Stomach (tissue), 9 donors: ENCODE measurements around the gene KCNN3. TPM values are rescaled to one million over a fixed set of nuclear protein-coding genes. Genes with fewer than 3 reads are reported as not detected.
"Not testable (repeated sequence)": the region's sequence is repeated elsewhere in the genome, so short reads cannot be mapped to it uniquely, and the experiment has no call there.

ENCODE experiments used
- DNase-seq, 2 donors: peaks; one replicate each; pipeline versions ENCODE4 v3.0.0 to v3.0.0-alpha.2; 2013 to 2019
- H3K27ac ChIP-seq, 5 donors: fragments of 200-600 bp in 4 of 5; sonication (generic) in 4 of 5; one replicate each; pipeline ENCODE4 v1.5.1; 2013 to 2019; ENCODE audit warnings: mild to moderate bottlenecking in 1 of 5, moderate library complexity in 1 of 5
- H3K27me3 ChIP-seq, 3 donors: fragments of 200-600 bp; sonication (generic); one replicate each; pipeline ENCODE4 v1.5.1; 2017 to 2019; ENCODE audit warnings: mixed run types in 1 of 3
- H3K36me3 ChIP-seq, 4 donors: fragments of 200-600 bp; sonication (generic); 1 replicate in 3 of 4; 2 replicates in 1 of 4; pipeline ENCODE4 v1.5.1; 2016 to 2019
- H3K4me1 ChIP-seq, 4 donors: fragments of 200-600 bp; sonication (generic); one replicate each; pipeline ENCODE4 v1.5.1; 2016 to 2019
- H3K4me3 ChIP-seq, 4 donors: fragments of 200-600 bp; sonication (generic) in 3 of 4; one replicate each; pipeline ENCODE4 v1.5.1; 2016 to 2019; ENCODE audit warnings: mild to moderate bottlenecking in 1 of 4
- H3K9me3 ChIP-seq, 4 donors: fragments of 200-600 bp; sonication (generic); one replicate each; pipeline ENCODE4 v1.5.1; 2016 to 2019
- EP300 ChIP-seq: sonication (generic); formaldehyde crosslinking; IDR thresholded peaks from one replicate; pipeline ENCODE4 v1.6.1; 2017; ENCODE audit warnings: antibody characterized with exemption
- POLR2A ChIP-seq, 4 donors: fragments of 450-650 bp; IDR thresholded peaks; one replicate each; pipeline ENCODE4 v1.6.1; 2016; ENCODE audit warnings: antibody characterized with exemption in 4 of 4, control low read depth in 2 of 4, mild to moderate bottlenecking in 1 of 4, moderate library complexity in 1 of 4
- POLR2AphosphoS5 ChIP-seq, 3 donors: sonication (generic); formaldehyde crosslinking; IDR thresholded peaks; one replicate each; pipeline ENCODE4 v1.6.1; 2016; ENCODE audit warnings: antibody characterized with exemption in 3 of 3
- whole genome bisulfite sequencing, 5 donors: extraction: QIAGEN DNeasy Blood & Tissue Kit in 3 of 5; methylation state at CpG; one replicate each; pipeline versions ENCODE4 v1.1.5 to v1.1.7; 2013 to 2018; 5-methylcytosine and 5-hydroxymethylcytosine counted together
- intact Hi-C: fragments of 100-400 bp; cut with DNase I; formaldehyde crosslinking; loops from one replicate; pipeline ENCODE4 v1.15.1; 2023; ENCODE audit warnings: low total_unique reads
- polyA plus RNA-seq, 3 donors: library from polyadenylated mRNA; stranded (reverse); fragments of 200-250 nt; gene quantifications; one replicate each; pipeline ENCODE4 v1.2.3, GENCODE V29; 2013
- total RNA-seq, 5 donors: library from RNA; depleted of rRNA; stranded (reverse); fragments of >200 nt; gene quantifications; one replicate each; pipeline versions ENCODE4 v1.1.0 to v1.2.3, GENCODE V29; 2014 to 2016
- TF ChIP-seq, protein P1 (sequence below), 7 experiments: fragments of 450-650 bp in 4 of 7; fragments of 200-600 bp in 3 of 7; sonication (generic) in 3 of 7; IDR thresholded peaks; one replicate each; pipeline ENCODE4 v1.5.1; 2016 to 2019; ENCODE audit warnings: antibody characterized with exemption in 7 of 7, control low read depth in 2 of 7, mild to moderate bottlenecking in 1 of 7
- donor health status: healthy with polysubstance abuse.
- donor health status: Bipolar disorder and iron deficiency.
- donor health status: healthy.

KCNN3 gene
- total and polyA plus RNA-seq, 8 donors: 0.19 to 10.7 (median 2.3) TPM

DNA sequence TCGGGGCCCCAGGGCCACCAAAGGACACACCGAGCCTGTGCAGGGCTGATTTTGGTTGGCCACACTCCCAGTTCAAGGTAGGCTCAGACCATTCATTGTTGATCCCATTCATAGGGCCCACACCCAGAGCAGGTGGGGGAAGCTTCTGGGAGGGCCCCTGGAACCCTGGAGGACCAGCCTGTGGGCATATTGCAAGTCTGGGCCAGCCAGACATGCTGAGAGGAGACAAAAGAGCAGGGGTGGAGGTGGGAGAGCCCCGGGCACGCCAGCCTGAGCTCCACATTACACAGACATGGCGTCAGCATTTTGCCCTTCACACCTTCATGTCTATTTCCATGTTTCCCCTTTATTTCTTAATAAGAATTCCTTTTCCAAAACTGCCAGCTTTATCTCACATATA lies 40.8 kb upstream of the KCNN3 start:
- no peaks in the 10 kb centered on the region for H3K27me3 ChIP-seq
- DNase-seq: no peak
- no peak for TF ChIP-seq POLR2A (IDR thresholded peaks at IDR 0.05)
- TF ChIP-seq, protein P1, sequence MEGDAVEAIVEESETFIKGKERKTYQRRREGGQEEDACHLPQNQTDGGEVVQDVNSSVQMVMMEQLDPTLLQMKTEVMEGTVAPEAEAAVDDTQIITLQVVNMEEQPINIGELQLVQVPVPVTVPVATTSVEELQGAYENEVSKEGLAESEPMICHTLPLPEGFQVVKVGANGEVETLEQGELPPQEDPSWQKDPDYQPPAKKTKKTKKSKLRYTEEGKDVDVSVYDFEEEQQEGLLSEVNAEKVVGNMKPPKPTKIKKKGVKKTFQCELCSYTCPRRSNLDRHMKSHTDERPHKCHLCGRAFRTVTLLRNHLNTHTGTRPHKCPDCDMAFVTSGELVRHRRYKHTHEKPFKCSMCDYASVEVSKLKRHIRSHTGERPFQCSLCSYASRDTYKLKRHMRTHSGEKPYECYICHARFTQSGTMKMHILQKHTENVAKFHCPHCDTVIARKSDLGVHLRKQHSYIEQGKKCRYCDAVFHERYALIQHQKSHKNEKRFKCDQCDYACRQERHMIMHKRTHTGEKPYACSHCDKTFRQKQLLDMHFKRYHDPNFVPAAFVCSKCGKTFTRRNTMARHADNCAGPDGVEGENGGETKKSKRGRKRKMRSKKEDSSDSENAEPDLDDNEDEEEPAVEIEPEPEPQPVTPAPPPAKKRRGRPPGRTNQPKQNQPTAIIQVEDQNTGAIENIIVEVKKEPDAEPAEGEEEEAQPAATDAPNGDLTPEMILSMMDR (IDR thresholded peaks at IDR 0.05): no peak
- no peaks in the 10 kb centered on the region for H3K4me1 ChIP-seq
- H3K36me3 ChIP-seq: peaks cover 0 to 4% (median 0%) of the 10 kb centered on the region in 4 donors
- no peaks in the 10 kb centered on the region for H3K9me3 ChIP-seq
- 89 to 94% (median 92%) methylated on average over 5 of the region's 5 CpGs for WGBS, 5 donors
- intact Hi-C loops: no loop called here
- no peak overlapping the region for H3K27ac ChIP-seq
- H3K4me3 ChIP-seq: no peak overlapping the region

DNA sequence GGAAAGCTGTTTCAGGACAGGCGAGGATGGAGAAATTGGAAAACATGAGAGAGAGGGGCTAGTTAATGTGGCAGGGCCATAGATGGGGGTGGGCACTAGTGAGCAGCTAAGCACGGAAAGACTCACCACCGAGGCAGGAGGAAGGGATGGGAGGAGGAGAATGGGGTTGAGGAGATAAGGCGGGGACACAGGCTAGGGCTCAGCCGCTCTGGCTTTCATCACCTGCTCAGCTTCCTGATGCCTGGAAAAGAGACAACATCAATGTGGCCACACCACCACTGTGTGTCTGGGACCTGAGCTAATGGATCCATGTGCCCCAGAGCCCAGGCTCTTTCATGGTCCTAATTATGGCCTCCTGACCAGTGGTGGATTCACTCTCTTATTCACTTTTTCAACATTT lies 38.9 kb upstream of the KCNN3 start:
- no peak for TF ChIP-seq POLR2A (IDR thresholded peaks at IDR 0.05)
- TF ChIP-seq EP300: no peak
- TF ChIP-seq POLR2AphosphoS5 (IDR thresholded peaks at IDR 0.05): no peak
- TF ChIP-seq, protein P1 (IDR thresholded peaks at IDR 0.05): no peak
- DNase-seq: no peak
- Histone ChIP-seq H3K27me3 (no peaks in the 10 kb centered on the region), H3K4me1 (no peaks in the 10 kb centered on the region), H3K9me3 (no peaks in the 10 kb centered on the region), H3K4me3 (no peak overlapping the region), H3K36me3 (peaks cover 0 to 4% (median 0%) of the 10 kb centered on the region in 4 donors), H3K27ac (no peak overlapping the region)
- intact Hi-C loops: no loop called here
- WGBS, 5 donors: 83 to 94% (median 91%) methylated on average over 5 of the region's 5 CpGs

DNA sequence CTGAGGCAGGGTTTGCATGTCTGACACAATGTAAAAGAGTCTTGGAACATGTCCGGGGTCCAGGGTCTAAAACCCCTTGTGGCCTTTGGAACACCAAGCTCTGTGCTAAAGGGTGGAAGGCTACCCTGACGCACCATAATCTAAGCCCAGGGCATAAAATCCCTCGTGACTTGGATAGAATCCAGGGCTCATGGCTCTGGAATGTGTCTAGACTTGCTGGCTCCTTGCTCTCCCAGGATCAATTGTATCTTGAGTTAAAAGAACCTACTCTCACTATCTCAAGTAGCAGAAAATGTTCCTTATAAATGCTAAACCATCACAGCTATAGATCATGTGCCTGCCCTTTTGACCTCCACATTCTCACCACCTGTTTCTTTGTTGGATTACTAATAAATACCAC lies 38.0 kb upstream of the KCNN3 start:
- H3K27ac ChIP-seq, H3K4me1 ChIP-seq, H3K9me3 ChIP-seq, H3K36me3 ChIP-seq, DNase-seq, H3K4me3 ChIP-seq, H3K27me3 ChIP-seq, intact Hi-C loops: not testable (repeated sequence)
- WGBS, 5 donors: 53 to 72% (median 59%) methylated on average over 3 of the region's 3 CpGs

DNA sequence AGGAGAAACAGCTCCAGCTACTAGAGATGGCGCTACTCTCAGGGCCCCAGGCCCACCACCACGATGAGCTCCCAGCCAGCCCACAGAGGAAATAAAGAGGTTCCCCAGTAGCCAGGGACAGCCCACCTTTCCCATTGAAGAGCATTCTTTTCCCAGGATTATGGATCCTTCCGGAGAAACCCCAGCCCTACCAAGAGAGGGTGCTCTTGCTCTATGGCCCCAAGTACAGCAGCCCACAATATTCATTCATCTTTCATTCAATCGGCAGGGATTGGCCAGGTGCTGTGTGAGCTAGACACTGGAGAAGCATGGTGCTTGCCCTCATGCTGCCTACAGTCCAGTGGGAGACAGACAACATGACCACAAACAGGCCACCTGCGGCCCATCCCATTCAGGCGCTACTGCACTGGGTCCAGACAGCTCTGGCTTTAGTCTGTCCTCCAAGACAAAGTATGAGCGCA lies 36.6 kb upstream of the KCNN3 start:
- no peak for TF ChIP-seq POLR2AphosphoS5 (IDR thresholded peaks at IDR 0.05)
- TF ChIP-seq, protein P1 (IDR thresholded peaks at IDR 0.05): peak in 4 of 7 experiments; percentile 29 to 62 (median 56)
- Histone ChIP-seq H3K27ac (no peak overlapping the region), H3K4me1 (no peaks in the 10 kb centered on the region), H3K4me3 (no peak overlapping the region), H3K27me3 (no peaks in the 10 kb centered on the region), H3K9me3 (no peaks in the 10 kb centered on the region), H3K36me3 (no peaks in the 10 kb centered on the region)
- intact Hi-C loops: no loop called here
- WGBS, 5 donors: 73 to 81% (median 77%) methylated on average over 7 of the region's 7 CpGs
- peak; percentile 28 to 29 for DNase-seq

DNA sequence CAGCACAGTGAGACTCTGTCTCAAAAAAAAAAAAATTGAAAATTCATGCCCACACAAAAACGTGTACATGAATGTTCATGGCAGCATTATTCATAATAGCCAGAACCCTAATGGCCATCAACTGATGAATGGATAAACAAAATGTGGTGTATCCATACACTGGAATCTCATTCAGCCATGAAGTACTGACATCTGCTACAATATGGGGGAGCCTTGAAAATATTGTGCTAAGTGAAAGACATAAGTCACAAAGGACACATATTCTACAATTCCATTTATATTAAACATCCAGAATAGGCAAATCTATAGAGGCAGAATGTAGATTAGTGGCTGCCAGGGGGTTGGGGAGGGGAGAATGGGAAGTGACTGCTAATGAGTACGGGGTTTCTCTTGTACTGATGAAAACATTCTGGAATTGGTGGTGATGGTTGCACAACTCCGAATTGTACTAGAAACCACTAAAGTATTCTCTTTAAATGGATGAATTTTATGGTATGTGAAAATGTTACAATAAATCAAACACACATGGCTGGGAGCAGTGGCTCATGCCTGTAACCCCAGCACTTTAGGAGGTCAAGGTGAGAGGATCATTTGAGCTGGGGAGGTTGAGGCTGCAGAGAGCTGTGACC lies 33.0 kb upstream of the KCNN3 start:
- 41 to 78% (median 48%) methylated on average over 3 of the region's 3 CpGs for WGBS, 5 donors
- H3K36me3 ChIP-seq: no peaks in the 10 kb centered on the region

More for the DNA sequence above, 33.0 kb upstream of the KCNN3 start:
- no peak for TF ChIP-seq POLR2AphosphoS5 (IDR thresholded peaks at IDR 0.05)
- H3K27ac ChIP-seq: no peak overlapping the region
- intact Hi-C loops: no loop called here
- no peaks in the 10 kb centered on the region for H3K4me1 ChIP-seq
- H3K27me3 ChIP-seq: no peaks in the 10 kb centered on the region
- H3K9me3 ChIP-seq: no peaks in the 10 kb centered on the region
- no peak overlapping the region for H3K4me3 ChIP-seq
- DNase-seq: no peak
